ENCODE measurements around the gene ARHGAP6. TPM values are rescaled to one million over a fixed set of nuclear protein-coding genes. Genes with fewer than 3 reads are reported as not detected.

ARHGAP6 gene
- total and polyA plus RNA-seq, 9 of the 15 experiments (the other 6 are each of a cell fraction or from before 2014, with no cell fraction given), result 12.5 to 63.6 (median 41.8) TPM

- TF ChIP-seq ARID4B (CRISPR knock-in tag; IDR thresholded peaks at IDR 0.05), result no peak
- TF ChIP-seq GATA2 (CRISPR knock-in tag; IDR thresholded peaks at IDR 0.05), result no peak
- no peak for TF ChIP-seq NR2C2 (CRISPR knock-in tag; IDR thresholded peaks at IDR 0.05)
- TF ChIP-seq NR2C2 (tag; IDR thresholded peaks at IDR 0.05), result no peak
- TF ChIP-seq AFF1 (IDR thresholded peaks at IDR 0.05; ENCODE audit: low read depth in 1 of 2, partially characterized antibody in 2 of 2), result no peak
Observed at GRCh38 chrX:11474576-11474975, 191.1 kb downstream of the ARHGAP6 start (continued).
